ENCODE results near the gene TWSG1. TPM values are rescaled to one million over a fixed set of nuclear protein-coding genes. Genes with fewer than 3 reads are reported as not detected.
A peak's percentile ranks its signal among the peaks of the same experiment; 100 is the strongest.

The TWSG1 gene
- total RNA-seq, 1 donor, result 101 TPM

GRCh38 chr18:9416563-9417072 is 82.0 kb downstream of the TWSG1 start:
- Histone ChIP-seq H3K4me2 (ENCODE audit: insufficient read depth, low read length) (peak overlapping the region; percentile 51), H2AFZ (ENCODE audit: low read length) (peak overlapping the region; percentile 84), H3K4me3 (ENCODE audit: insufficient read depth, low read length) (peak overlapping the region; percentile 44), H3K4me1 (ENCODE audit: insufficient read depth, low read length) (peaks cover 23% of the 10 kb centered on the region), H4K20me1 (ENCODE audit: insufficient read depth, low read length) (no peaks in the 10 kb centered on the region), H3K27ac (ENCODE audit: low read depth, low read length) (peak overlapping the region; percentile 1), H3K9me3 (ENCODE audit: low read depth, low read length) (no peaks in the 10 kb centered on the region), H3K27me3 (ENCODE audit: insufficient read depth, low read length) (no peaks in the 10 kb centered on the region), H3K36me3 (ENCODE audit: insufficient read depth, low read length) (no peaks in the 10 kb centered on the region), H3K79me2 (ENCODE audit: insufficient read depth, low read length) (no peaks in the 10 kb centered on the region)
- TF ChIP-seq CTCF (IDR thresholded peaks at IDR 0.05; ENCODE audit: extremely low read depth, low read depth, low read length), result no peak
- DNase-seq (ENCODE audit: insufficient read length, low spot score, missing footprints), result peak; percentile 84

GRCh38 chr18:9417073-9417851 is 82.7 kb downstream of the TWSG1 start:
- peak overlapping the region; percentile 1 for H3K27ac ChIP-seq (ENCODE audit: low read depth, low read length)
- no peaks in the 10 kb centered on the region for H3K36me3 ChIP-seq (ENCODE audit: insufficient read depth, low read length)
- H2AFZ ChIP-seq (ENCODE audit: low read length), result peak overlapping the region; percentile 84
- peaks cover 23% of the 10 kb centered on the region for H3K4me1 ChIP-seq (ENCODE audit: insufficient read depth, low read length)
- H3K4me3 ChIP-seq (ENCODE audit: insufficient read depth, low read length), result peak overlapping the region; percentile 44
- H3K79me2 ChIP-seq (ENCODE audit: insufficient read depth, low read length), result no peaks in the 10 kb centered on the region
- TF ChIP-seq CTCF (IDR thresholded peaks at IDR 0.05; ENCODE audit: extremely low read depth, low read depth, low read length), result no peak
- no peaks in the 10 kb centered on the region for H3K9me3 ChIP-seq (ENCODE audit: low read depth, low read length)
- H3K4me2 ChIP-seq (ENCODE audit: insufficient read depth, low read length), result peak overlapping the region; percentile 51
- no peaks in the 10 kb centered on the region for H3K27me3 ChIP-seq (ENCODE audit: insufficient read depth, low read length)
- H4K20me1 ChIP-seq (ENCODE audit: insufficient read depth, low read length), result no peaks in the 10 kb centered on the region
- peak; percentile 92 for DNase-seq (ENCODE audit: insufficient read length, low spot score, missing footprints)

GRCh38 chr18:9418047-9418690 is 83.6 kb downstream of the TWSG1 start:
- Histone ChIP-seq H3K27me3 (ENCODE audit: insufficient read depth, low read length) (no peaks in the 10 kb centered on the region), H3K4me1 (ENCODE audit: insufficient read depth, low read length) (peaks cover 23% of the 10 kb centered on the region), H3K9me3 (ENCODE audit: low read depth, low read length) (no peaks in the 10 kb centered on the region), H3K4me2 (ENCODE audit: insufficient read depth, low read length) (no peak overlapping the region), H3K79me2 (ENCODE audit: insufficient read depth, low read length) (no peaks in the 10 kb centered on the region), H4K20me1 (ENCODE audit: insufficient read depth, low read length) (no peaks in the 10 kb centered on the region), H2AFZ (ENCODE audit: low read length) (no peak overlapping the region), H3K36me3 (ENCODE audit: insufficient read depth, low read length) (no peaks in the 10 kb centered on the region), H3K27ac (ENCODE audit: low read depth, low read length) (no peak overlapping the region), H3K4me3 (ENCODE audit: insufficient read depth, low read length) (no peak overlapping the region)
- TF ChIP-seq CTCF (IDR thresholded peaks at IDR 0.05; ENCODE audit: extremely low read depth, low read depth, low read length), result no peak
- DNase-seq (ENCODE audit: insufficient read length, low spot score, missing footprints), result no peak
